Transverse colon (tissue), 4 donors: Measurements from ENCODE around the gene LSM11. TPM values are rescaled to one million over a fixed set of nuclear protein-coding genes. Genes with fewer than 3 reads are reported as not detected.
A peak's percentile ranks its signal among the peaks of the same experiment; 100 is the strongest.

Source experiments
- DNase-seq: peaks from one replicate; pipeline ENCODE4 v3.0.0-alpha.2; 2019
- H3K27ac ChIP-seq, 4 donors: fragments of 200-600 bp; sonication (generic); 2 replicates each; pipeline ENCODE4 v1.5.1; 2016 to 2018; ENCODE audit warnings: inconsistent platforms in 4 of 4
- H3K27me3 ChIP-seq: fragments of 200-600 bp; sonication (generic); 2 replicates; pipeline ENCODE4 v1.5.1; 2017; ENCODE audit warnings: inconsistent platforms
- H3K36me3 ChIP-seq, 4 donors: fragments of 200-600 bp; sonication (generic); 2 replicates each; pipeline ENCODE4 v1.5.1; 2017 to 2019; ENCODE audit warnings: inconsistent platforms in 4 of 4
- H3K4me1 ChIP-seq, 4 donors: fragments of 200-600 bp; sonication (generic); 2 replicates each; pipeline ENCODE4 v1.5.1; 2017 to 2020; ENCODE audit warnings: inconsistent platforms in 4 of 4
- H3K4me3 ChIP-seq, 4 donors: fragments of 200-600 bp; sonication (generic); 1 replicate in 1 of 4; 2 replicates in 3 of 4; pipeline versions ENCODE4 v1.5.1 to v1.6.1; 2017 to 2019; ENCODE audit warnings: inconsistent platforms in 4 of 4
- H3K9me3 ChIP-seq, 2 donors: fragments of 200-600 bp; sonication (generic); 2 replicates each; pipeline ENCODE4 v1.5.1; 2017 to 2019; ENCODE audit warnings: inconsistent platforms in 2 of 2
- CTCF ChIP-seq, 5 experiments: fragments of 200-600 bp in 3 of 5; fragments of 450-650 bp in 2 of 5; sonication (generic) in 3 of 5; IDR thresholded peaks; 1 replicate in 2 of 5; 2 replicates in 3 of 5; pipeline ENCODE4 v1.5.1; 2016 to 2017; ENCODE audit warnings: antibody characterized with exemption in 5 of 5, inconsistent platforms in 3 of 5, mild to moderate bottlenecking in 2 of 5, moderate library complexity in 1 of 5
- EP300 ChIP-seq: sonication (generic); formaldehyde crosslinking; IDR thresholded peaks from one replicate; pipeline ENCODE4 v1.6.1; 2017; ENCODE audit warnings: antibody characterized with exemption, low read depth
- POLR2A ChIP-seq: fragments of 450-650 bp; IDR thresholded peaks from one replicate; pipeline ENCODE4 v1.6.1; 2016; ENCODE audit warnings: antibody characterized with exemption, mild to moderate bottlenecking, moderate library complexity
- POLR2AphosphoS5 ChIP-seq, 3 donors: sonication (generic); formaldehyde crosslinking; IDR thresholded peaks; one replicate each; pipeline ENCODE4 v1.6.1; 2016; ENCODE audit warnings: antibody characterized with exemption in 3 of 3
- WGBS, 2 donors: methylation state at CpG; one replicate each; pipeline ENCODE4 v1.1.5; 2018; ENCODE audit warnings: low coverage in 1 of 2; 5-methylcytosine and 5-hydroxymethylcytosine counted together
- in situ Hi-C, 4 donors: fragments of 200-750 bp; cut with MboI; loops; one replicate each; pipeline versions ENCODE4 v1.15.0 to v1.15.1; 2017; ENCODE audit warnings: low sequenced_read_pairs in 3 of 4, low pct_ligation_motif_present in 1 of 4, low pct_unique_long_range_greater_than_20kb in 1 of 4
- intact Hi-C: fragments of 100-400 bp; cut with DNase I; formaldehyde crosslinking; loops from one replicate; pipeline ENCODE4 v1.15.1; 2023; ENCODE audit warnings: low total_unique reads
- total RNA-seq, 4 donors: library from RNA; depleted of rRNA; stranded (reverse); fragments of >200 nt; gene quantifications; one replicate each; pipeline ENCODE4 v1.1.0, GENCODE V29; 2016

The LSM11 gene
- total RNA-seq, 4 donors from 2014 or later: 4.1 to 10.0 (median 5.8) TPM

- no peak overlapping the region for H3K27ac ChIP-seq
- no peaks in the 10 kb centered on the region for H3K9me3 ChIP-seq
- intact Hi-C loops: loop anchor here (10.0 kb wide), 1 partner anchor 1705 kb away; no protein-coding TSS in a partner anchor
- TF ChIP-seq CTCF (IDR thresholded peaks at IDR 0.05) (peak; percentile 31 to 45 (median 37)), POLR2AphosphoS5 (IDR thresholded peaks at IDR 0.05) (no peak), EP300 (no peak)
- 19 to 52% methylated on average over 2 to 3 of the region's 3 CpGs for WGBS, 2 donors
- peaks cover 0 to 15% (median 5%) of the 10 kb centered on the region in 4 donors for H3K36me3 ChIP-seq
- H3K4me1 ChIP-seq: peaks cover 10 to 16% (median 15%) of the 10 kb centered on the region in 4 donors
- in situ Hi-C loops: loop anchor here in 3 of 4 donors (10.0 to 25.0 kb wide), 5 partner anchors 253 to 603 kb away; partner anchors contain the start of gene MED7 (in 1 of the 3)
- no peak for DNase-seq
- H3K4me3 ChIP-seq: no peak overlapping the region
- no peaks in the 10 kb centered on the region for H3K27me3 ChIP-seq
These were observed 3.3 kb upstream of the LSM11 start for GRCh38 chr5:157740229-157740610.

GRCh38 chr5:157741131-157741530, 2.4 kb upstream of the LSM11 start:
- no peak overlapping the region for H3K4me3 ChIP-seq
- TF ChIP-seq POLR2AphosphoS5 (IDR thresholded peaks at IDR 0.05) (no peak), CTCF (IDR thresholded peaks at IDR 0.05) (no peak), POLR2A (no peak), EP300 (no peak)
- in situ Hi-C loops: loop anchor here in 3 of 4 donors (10.0 to 25.0 kb wide), 5 partner anchors 254 to 604 kb away; partner anchors contain the start of gene MED7 (in 1 of the 3)

GRCh38 chr5:157744051-157745011, 819 bp downstream of the LSM11 start:
- Histone ChIP-seq H3K27ac (peak overlapping the region; percentile 6 to 83 (median 78)), H3K4me3 (peak overlapping the region; percentile 75 to 92 (median 86)), H3K4me1 (peaks cover 12 to 25% (median 15%) of the 10 kb centered on the region in 4 donors), H3K9me3 (no peaks in the 10 kb centered on the region), H3K36me3 (no peaks in the 10 kb centered on the region), H3K27me3 (no peaks in the 10 kb centered on the region)
- 4 to 8% methylated on average over 18 to 55 of the region's 56 CpGs for WGBS, 2 donors
- peak; percentile 23 for DNase-seq
- TF ChIP-seq CTCF (IDR thresholded peaks at IDR 0.05) (no peak), POLR2AphosphoS5 (IDR thresholded peaks at IDR 0.05) (no peak), POLR2A (no peak), EP300 (no peak)
- in situ Hi-C loops (loop anchor here in 3 of 4 donors (10.0 to 25.0 kb wide), 5 partner anchors 257 to 607 kb away; partner anchors contain the start of gene MED7 (in 1 of the 3)), intact Hi-C loops (loop anchor here (10.0 kb wide), 1 partner anchor 1710 kb away; no protein-coding TSS in a partner anchor)

More at GRCh38 chr5:157741131-157741530, 2.4 kb upstream of the LSM11 start:
- DNase-seq: no peak
- Histone ChIP-seq H3K27ac (no peak overlapping the region), H3K9me3 (no peaks in the 10 kb centered on the region), H3K27me3 (no peaks in the 10 kb centered on the region), H3K4me1 (peaks cover 12 to 22% (median 15%) of the 10 kb centered on the region in 4 donors), H3K36me3 (peaks cover 0 to 15% (median 5%) of the 10 kb centered on the region in 4 donors)
- intact Hi-C loops: loop anchor here (10.0 kb wide), 1 partner anchor 1706 kb away; no protein-coding TSS in a partner anchor
- 61 to 75% methylated on average over 4 of the region's 4 CpGs for WGBS, 2 donors

GRCh38 chr5:157745041-157745456, 1.5 kb downstream of the LSM11 start:
- no peak for TF ChIP-seq EP300
- TF ChIP-seq POLR2A: no peak
- TF ChIP-seq POLR2AphosphoS5 (IDR thresholded peaks at IDR 0.05): no peak
- TF ChIP-seq CTCF (IDR thresholded peaks at IDR 0.05): no peak
- Histone ChIP-seq H3K36me3 (no peaks in the 10 kb centered on the region), H3K27ac (peak overlapping the region in 2 of 4 donors; percentile 6 to 78), H3K27me3 (no peaks in the 10 kb centered on the region), H3K4me3 (peak overlapping the region in 2 of 4 donors; percentile 83 to 92), H3K4me1 (peaks cover 12 to 26% (median 15%) of the 10 kb centered on the region in 4 donors), H3K9me3 (no peaks in the 10 kb centered on the region)
- DNase-seq: no peak
- 68 to 88% methylated on average over 4 of the region's 4 CpGs for WGBS, 2 donors
- in situ Hi-C loops: loop anchor here in 3 of 4 donors (10.0 to 25.0 kb wide), 5 partner anchors 258 to 608 kb away; partner anchors contain the start of gene MED7 (in 1 of the 3)
- intact Hi-C loops: loop anchor here (10.0 kb wide), 1 partner anchor 1710 kb away; no protein-coding TSS in a partner anchor
